ENCODE data around the gene TBCB. TPM values are rescaled to one million over a fixed set of nuclear protein-coding genes. Genes with fewer than 3 reads are reported as not detected.
A peak's percentile ranks its signal among the peaks of the same experiment; 100 is the strongest.

TBCB gene
- total and polyA plus RNA-seq, 2 experiments from 2014 or later, result 177 to 268 TPM

DNA sequence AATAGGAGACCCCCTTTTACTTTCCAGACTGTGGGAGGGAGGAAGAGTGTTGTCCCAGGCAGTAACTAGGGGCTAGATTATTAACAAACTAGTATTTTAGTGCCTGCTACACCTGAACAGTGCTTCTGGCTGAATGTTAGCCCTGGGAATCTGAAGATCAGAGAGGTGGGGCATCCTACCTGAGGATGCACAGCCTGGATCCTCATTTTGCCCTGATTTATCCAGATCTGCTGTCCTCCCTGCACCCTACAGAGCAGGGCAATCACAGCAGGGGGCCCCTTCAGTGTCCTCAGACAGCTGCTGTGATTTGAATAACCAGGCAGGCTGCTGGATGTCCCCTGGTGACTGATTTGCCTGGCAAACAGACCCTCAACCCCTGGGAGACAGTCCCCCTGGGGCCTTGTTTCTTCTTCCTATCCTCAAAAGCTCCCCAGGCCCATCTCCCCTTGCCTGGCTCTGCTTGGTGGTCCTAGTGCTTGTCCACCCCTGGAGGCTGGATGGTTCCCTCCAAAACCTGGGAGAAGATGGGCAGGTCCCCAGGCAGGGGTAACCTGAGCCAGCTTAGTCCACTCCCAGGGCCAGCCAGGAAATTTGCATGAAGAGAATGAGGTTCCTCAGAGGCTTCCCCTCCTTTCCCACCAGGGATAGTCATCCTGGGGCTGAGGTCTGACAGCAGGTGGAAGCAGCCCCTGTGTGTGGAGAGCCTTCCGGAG, 4.6 kb upstream of the TBCB start, which contains the start of gene OVOL3:
Gene OVOL3 (plus strand): TSS at position 657 of the 713 bp plus-strand sequence. CDS start 60 bp downstream, outside the sequence.
- no peaks in the 10 kb centered on the region for H3K27me3 ChIP-seq
- peaks cover 7% of the 10 kb centered on the region for H3K36me3 ChIP-seq
- DNase-seq (ENCODE audit: low read depth in 1 of 2, low spot score in 1 of 2), result no peak
- no peak within 1 kb of the TSS for H3K4me3 ChIP-seq
- H3K27ac ChIP-seq, result no peak within 1 kb of the TSS
- H3K4me1 ChIP-seq (ENCODE audit: low read depth), result no peaks in the 10 kb centered on the region
- no peaks in the 10 kb centered on the region for H3K9me3 ChIP-seq (ENCODE audit: low read depth)
- TF ChIP-seq, protein P1, sequence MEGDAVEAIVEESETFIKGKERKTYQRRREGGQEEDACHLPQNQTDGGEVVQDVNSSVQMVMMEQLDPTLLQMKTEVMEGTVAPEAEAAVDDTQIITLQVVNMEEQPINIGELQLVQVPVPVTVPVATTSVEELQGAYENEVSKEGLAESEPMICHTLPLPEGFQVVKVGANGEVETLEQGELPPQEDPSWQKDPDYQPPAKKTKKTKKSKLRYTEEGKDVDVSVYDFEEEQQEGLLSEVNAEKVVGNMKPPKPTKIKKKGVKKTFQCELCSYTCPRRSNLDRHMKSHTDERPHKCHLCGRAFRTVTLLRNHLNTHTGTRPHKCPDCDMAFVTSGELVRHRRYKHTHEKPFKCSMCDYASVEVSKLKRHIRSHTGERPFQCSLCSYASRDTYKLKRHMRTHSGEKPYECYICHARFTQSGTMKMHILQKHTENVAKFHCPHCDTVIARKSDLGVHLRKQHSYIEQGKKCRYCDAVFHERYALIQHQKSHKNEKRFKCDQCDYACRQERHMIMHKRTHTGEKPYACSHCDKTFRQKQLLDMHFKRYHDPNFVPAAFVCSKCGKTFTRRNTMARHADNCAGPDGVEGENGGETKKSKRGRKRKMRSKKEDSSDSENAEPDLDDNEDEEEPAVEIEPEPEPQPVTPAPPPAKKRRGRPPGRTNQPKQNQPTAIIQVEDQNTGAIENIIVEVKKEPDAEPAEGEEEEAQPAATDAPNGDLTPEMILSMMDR (IDR thresholded peaks at IDR 0.05; ENCODE audit: low read depth, low read length), result no peak

DNA sequence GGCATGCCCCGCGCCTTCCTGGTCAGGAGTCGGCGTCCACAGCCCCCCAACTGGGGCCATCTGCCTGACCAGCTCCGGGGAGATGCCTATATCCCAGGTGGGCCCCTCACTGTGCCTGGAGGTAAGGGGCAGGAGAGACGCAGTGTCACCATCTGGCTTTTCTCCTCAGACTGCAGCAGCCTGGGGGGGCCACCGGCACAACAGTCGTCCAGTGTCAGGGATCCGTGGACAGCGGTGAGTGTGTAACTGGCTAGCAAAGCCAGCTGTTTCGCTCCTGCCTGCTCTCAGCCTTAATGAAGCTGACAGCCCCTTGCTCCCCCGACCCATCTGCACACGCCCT, 4.1 kb upstream of the TBCB start:
- TF ChIP-seq, protein P1 (IDR thresholded peaks at IDR 0.05; ENCODE audit: low read depth, low read length), result no peak
- no peak for DNase-seq (ENCODE audit: low read depth in 1 of 2, low spot score in 1 of 2)
- Histone ChIP-seq H3K36me3 (peaks cover 7% of the 10 kb centered on the region), H3K4me3 (no peak overlapping the region), H3K9me3 (ENCODE audit: low read depth) (no peaks in the 10 kb centered on the region), H3K27me3 (no peaks in the 10 kb centered on the region), H3K4me1 (ENCODE audit: low read depth) (no peaks in the 10 kb centered on the region), H3K27ac (no peak overlapping the region)

DNA sequence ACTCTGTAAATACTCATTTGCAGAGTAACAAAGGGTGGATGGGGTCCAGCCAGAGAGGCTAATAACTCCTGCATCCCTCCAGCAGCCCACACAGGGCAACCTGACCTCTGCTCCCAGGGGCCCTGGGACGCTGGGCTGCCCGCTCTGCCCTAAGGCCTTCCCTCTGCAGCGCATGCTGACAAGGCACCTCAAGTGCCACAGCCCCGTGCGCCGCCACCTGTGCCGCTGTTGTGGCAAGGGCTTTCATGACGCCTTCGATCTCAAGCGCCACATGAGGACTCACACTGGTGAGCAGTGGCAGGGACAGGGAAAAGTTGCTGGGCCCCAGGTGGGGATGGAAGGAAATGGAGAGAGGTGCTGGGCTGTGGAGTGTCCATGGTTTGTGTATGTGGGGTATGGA, 2.6 kb upstream of the TBCB start:
- DNase-seq (ENCODE audit: low read depth in 1 of 2, low spot score in 1 of 2), result no peak
- H3K27ac ChIP-seq, result no peak overlapping the region
- H3K4me3 ChIP-seq, result no peak overlapping the region
- TF ChIP-seq, protein P1 (IDR thresholded peaks at IDR 0.05; ENCODE audit: low read depth, low read length), result no peak
- H3K9me3 ChIP-seq (ENCODE audit: low read depth), result no peaks in the 10 kb centered on the region
- H3K27me3 ChIP-seq, result no peaks in the 10 kb centered on the region
- no peaks in the 10 kb centered on the region for H3K4me1 ChIP-seq (ENCODE audit: low read depth)
- H3K36me3 ChIP-seq, result peaks cover 4% of the 10 kb centered on the region

DNA sequence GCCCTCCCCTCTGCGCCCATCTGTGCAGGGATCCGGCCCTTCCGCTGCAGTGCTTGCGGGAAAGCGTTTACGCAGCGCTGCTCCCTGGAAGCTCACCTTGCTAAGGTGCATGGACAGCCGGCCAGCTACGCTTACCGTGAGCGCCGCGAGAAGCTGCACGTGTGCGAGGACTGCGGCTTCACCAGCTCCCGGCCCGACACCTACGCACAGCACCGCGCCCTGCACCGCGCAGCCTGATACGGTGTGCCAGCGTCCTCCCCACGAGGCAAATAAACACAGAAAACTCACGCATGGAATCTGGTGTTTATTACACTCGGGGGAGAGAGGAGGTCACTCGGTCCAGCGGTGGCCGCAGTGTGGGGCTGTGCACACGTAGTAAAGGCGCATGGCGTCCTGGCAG, 1.8 kb upstream of the TBCB start:
- peaks cover 4% of the 10 kb centered on the region for H3K36me3 ChIP-seq
- no peak overlapping the region for H3K27ac ChIP-seq
- H3K4me1 ChIP-seq (ENCODE audit: low read depth), result no peaks in the 10 kb centered on the region
- TF ChIP-seq, protein P1 (IDR thresholded peaks at IDR 0.05; ENCODE audit: low read depth, low read length), result no peak
- H3K9me3 ChIP-seq (ENCODE audit: low read depth), result no peaks in the 10 kb centered on the region
- no peaks in the 10 kb centered on the region for H3K27me3 ChIP-seq
- no peak overlapping the region for H3K4me3 ChIP-seq
- no peak for DNase-seq (ENCODE audit: low read depth in 1 of 2, low spot score in 1 of 2)

DNA sequence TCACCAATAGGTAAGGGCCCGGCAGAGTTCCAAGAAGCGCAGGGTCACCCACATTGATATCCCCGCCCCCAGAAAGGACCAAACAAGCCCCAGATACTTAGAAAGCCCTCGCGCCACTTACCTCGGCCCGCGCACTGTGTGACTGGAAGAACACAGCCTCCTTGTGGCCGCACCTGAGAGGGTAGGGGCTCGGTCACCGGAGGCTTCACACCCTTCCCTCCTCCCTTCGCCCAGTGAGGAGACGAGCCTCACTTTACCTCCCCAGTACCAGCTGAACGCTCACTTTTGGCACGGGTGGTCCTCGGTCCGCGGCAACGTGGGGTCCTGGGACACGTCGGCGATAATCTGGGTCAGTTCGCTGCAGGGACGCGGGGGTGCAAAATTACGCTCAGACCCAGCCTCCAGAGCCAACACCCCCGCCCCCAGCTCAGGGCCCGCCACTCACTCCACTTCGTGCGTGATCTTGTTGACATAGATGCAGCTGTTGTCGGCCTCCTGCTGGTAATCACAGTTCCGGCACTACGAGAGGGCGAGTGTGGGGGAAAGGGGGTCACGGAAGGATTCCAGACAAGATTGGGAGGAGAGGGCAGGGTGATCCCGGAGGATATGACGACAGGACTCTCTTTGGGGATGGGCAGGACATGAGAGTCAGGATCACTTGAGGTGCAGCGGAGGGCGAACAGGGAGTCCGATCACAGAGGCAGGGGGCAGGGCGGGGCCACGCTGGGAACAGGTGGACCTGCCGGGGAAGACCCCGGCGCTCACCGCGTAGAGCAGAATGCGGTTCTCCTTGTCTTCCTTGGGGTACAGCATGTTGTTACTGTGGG, 1.2 kb upstream of the TBCB start:
- H3K4me3 ChIP-seq, result peak overlapping the region; percentile 70
- peaks cover 5% of the 10 kb centered on the region for H3K36me3 ChIP-seq
- H3K27ac ChIP-seq, result peak overlapping the region; percentile 71
- no peaks in the 10 kb centered on the region for H3K9me3 ChIP-seq (ENCODE audit: low read depth)
- TF ChIP-seq, protein P1 (IDR thresholded peaks at IDR 0.05; ENCODE audit: low read depth, low read length), result no peak
- DNase-seq (ENCODE audit: low read depth in 1 of 2, low spot score in 1 of 2), result peak; percentile 18 to 43
- H3K4me1 ChIP-seq (ENCODE audit: low read depth), result no peaks in the 10 kb centered on the region
- H3K27me3 ChIP-seq, result no peaks in the 10 kb centered on the region

All from cardiac muscle cell (in vitro differentiated cells and primary cell).